ENCODE measurements around the gene TLCD1. TPM values are rescaled to one million over a fixed set of nuclear protein-coding genes. Genes with fewer than 3 reads are reported as not detected.
A peak's percentile ranks its signal among the peaks of the same experiment; 100 is the strongest.

The TLCD1 gene
- total RNA-seq, 1 donor from 2014 or later: 1.9 TPM

DNA sequence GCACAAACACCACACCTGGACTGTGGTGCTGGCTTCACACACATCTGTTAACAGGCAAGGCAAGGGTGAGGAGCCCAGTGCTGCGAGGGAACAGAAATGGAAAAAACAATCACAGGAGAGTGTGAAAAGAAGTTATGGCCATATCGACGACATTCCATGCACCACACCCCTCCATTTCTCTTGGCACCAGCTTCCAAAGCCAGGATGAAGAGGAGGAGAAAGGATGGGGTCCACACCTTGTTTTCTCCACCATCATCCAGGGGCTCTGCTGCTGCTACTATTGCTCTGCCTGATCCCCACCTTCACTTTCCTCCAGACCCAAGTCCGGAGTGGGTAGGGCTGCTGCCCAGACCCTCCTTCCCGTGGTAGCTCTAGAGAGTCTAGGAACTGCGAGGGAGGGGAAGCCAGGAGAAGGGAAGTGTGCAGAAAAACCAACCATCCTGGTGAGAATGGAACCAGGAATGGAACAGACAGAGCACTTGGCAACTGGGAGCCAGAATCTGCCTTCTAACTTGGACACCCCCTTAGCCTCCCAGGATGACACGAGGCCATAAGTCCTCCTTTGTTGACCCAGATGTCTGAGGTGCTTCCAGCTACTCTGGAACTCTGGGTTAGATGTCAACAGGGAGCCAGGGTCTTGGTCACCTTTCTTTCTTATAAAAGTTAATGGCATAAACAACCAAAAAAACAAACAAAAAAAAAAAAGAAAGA, 13.2 kb downstream of the TLCD1 start:
- no peak for DNase-seq

DNA sequence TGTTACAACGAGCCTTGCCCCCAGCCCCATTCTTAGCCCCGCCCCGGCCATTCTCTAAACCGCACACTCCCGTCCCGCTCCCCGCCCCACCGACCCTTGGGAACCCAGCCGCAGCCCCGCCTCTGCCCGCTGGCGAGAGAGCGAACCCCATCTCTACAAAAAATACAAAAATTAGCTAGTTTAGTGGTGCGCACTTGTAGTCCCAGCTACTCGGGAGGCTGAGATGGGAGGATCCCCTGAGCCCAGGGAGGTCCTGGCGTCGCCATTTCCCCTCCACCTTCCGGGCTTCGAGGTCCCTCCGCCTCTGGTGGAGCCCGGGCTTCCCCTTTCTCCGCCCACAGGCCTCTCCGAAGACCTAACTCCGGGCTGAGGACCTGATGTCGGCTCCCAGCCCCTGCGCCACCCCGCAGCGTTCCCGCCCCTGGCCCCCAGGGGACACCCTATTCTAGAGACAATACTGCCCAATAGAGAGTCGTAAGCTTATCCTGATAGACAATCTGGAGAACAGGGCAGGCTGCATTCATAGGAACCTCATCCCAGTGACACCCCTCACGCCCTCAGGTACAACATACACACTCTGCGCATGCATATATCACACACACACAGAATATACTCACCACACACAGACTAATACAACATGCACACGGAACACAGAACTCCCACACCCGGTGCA, 13.9 kb downstream of the TLCD1 start:
- peak; percentile 43 for DNase-seq

DNA sequence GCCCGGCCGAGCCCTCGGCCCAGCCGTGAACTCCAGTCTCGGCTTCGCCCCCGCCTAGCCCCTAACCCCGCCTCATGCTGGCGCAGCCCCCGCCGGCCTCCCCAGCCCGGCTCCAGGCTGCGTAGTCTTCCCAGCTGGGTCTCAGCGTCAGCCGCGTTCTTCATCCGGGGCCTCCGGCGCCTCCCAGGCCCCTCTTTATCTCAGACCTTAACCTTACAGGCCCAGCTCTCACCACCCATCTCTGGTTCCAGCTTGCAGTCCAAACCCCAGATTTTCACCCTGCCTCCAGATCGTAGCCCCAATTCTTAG, 14.4 kb downstream of the TLCD1 start, which contains the start of gene PROCA1:
Gene PROCA1, minus strand, starts transcription at position 166 of the 309 bp plus-strand sequence. CDS start 228 bp downstream, outside the sequence.
- DNase-seq: peak; percentile 87

DNA sequence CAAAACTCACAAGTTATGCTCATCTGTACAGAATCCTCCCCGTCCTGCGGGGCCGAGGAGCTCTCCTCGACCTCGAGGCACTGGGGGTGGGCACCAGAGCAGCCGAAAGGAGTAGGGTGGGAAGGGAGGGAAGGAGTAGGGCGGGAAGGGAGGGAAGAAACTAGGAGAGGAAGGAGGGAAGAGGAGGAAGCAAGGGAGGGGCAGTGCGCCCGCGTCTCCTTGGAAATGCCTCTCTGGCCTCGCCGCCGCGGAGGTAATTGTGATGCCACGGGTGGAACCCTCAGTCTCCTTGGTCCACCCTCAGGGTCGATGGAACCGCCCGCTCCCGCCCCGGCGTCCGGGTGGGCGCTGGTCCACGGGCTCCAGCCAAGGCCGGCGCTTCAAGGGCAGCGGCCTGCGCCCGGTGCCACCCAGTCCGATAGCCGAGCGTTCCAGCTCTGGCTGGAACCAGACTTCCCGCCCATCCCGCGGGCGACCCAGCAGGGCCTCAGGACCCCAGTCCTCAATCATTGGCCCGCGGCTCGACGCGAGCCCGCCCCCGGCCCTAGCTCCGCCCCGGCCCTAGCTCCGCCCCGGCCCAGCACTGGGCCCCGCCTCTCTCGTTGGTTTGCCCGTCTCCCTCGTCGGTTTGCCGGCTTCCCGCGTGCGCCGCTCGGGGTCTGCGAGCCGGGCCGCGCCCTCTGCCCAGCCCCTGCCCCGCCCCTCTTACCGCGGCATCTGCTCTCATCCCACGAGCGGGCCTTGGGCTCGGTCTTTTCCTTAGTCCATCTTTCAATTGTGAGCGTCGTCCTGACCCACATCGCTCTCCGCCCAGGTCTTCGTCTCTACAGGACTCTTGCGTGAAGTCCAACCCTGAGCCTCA, 14.9 kb downstream of the TLCD1 start:
- DNase-seq: peak; percentile 93

DNA sequence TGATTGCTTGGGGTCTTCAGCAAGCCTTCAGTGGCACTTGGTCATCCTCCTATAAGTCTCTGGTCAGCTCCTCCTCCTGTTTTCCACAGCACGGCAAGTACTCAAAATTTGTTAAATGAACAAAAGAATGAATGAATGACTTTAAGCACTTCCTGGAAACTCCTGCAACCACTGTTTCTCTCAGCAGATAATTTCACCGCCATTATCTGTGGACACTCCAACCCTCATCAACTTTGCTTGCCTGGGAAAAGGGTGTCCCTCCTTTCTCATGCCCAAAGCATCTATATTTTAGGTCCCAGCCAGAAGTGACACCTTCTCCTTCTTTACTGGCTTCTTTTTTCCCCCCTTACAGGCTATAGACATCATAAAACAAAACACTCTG, 18.7 kb downstream of the TLCD1 start:
- DNase-seq: no peak

DNA sequence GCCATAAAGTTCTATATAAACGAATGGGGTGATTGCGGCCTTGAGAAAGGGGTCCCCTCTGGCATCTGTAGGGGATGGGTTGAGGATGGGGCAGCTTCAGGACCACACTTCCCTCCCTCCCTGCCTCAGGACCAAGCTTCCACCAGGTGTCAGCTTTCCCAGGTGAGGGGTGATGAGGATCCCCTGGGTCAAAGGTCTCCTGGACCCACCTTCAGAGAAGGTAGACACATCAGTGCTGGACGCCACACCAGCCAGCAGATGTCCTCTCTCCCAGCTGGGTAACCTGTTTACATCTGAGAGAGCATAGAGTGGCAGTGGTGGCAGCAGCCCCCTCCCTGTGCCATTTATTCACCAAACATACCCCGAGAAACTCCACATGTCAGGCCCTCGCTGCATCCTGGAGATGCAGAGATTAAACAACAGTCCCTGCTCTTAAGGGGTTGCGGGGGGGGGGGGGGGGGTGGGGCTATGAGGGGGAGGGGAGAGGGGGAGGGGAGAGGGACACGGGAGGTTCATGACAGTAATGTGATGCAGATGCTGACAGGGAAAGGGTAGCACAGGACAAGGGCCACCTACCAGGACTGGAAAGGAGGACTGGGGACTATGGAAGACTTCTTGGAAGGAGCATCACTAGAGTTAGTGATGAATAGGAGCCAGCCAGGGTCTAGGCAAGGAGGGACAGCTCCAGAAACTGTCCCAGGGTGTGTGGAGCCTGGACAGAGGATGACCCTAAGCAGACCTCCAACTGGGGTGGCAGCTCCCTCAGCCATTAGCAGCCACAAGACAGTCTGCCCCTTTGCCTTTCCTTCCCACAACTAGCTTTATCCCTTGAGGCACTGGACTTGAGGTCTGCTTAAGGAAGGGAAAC, 19.3 kb downstream of the TLCD1 start:
- no peak for DNase-seq

DNA sequence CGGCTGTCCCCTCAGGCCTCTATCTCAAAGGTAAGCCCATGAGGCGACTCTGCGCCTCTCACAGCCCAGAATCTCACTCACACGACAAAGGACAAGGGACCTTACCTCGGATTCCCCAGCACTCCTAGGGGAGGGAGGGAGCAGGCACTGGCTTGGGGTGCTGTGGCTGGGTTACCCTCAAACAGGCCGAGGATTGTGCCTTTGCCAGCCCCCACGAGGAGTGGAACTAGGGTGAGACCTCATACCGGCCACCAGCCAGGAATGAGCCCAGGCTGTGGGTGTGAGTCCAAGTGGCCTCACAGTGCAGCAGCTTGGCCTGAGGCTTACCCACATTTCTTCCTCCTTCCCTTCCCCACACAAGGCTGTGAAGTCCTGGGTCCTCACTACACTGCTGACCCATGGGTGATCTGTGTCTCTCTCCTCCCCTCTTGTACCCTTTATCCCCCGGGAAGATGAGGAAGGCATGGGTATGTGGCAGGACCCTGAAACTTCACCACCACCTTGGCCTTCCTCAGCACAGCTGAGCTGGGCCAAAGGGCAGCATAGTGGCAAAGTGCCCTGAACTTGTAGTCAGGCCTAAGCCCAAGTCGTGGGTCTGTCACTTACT, 20.2 kb downstream of the TLCD1 start:
- DNase-seq: no peak

DNA sequence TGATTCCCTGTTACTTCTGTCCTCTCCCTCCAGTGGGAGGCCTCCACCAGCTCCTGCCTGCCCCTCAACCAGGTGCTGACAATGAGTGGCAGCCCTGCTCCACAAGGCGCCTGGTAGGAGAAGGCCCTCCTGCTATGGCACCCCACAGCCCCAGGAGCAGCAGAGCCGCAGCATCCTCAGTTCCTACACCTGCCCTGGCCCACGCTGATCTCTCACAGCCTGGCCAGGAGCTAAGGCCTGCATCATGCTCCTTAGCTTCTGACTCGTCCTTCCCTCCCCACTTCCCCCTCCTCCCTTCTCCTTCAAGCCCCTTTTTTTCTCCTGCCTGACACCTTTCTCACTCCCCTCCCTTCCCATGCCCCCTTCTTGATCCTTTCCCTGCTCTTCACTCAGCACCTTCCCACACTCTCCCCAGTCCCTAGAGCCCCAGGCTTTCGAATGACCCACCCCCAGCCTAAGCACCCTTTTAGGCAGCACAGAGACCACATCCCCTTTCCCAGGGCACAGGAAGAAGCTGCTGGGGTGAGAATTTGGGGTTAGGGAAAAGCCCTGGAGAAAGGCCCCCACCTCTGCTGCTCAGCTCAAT, 20.9 kb downstream of the TLCD1 start:
- DNase-seq: no peak

DNA sequence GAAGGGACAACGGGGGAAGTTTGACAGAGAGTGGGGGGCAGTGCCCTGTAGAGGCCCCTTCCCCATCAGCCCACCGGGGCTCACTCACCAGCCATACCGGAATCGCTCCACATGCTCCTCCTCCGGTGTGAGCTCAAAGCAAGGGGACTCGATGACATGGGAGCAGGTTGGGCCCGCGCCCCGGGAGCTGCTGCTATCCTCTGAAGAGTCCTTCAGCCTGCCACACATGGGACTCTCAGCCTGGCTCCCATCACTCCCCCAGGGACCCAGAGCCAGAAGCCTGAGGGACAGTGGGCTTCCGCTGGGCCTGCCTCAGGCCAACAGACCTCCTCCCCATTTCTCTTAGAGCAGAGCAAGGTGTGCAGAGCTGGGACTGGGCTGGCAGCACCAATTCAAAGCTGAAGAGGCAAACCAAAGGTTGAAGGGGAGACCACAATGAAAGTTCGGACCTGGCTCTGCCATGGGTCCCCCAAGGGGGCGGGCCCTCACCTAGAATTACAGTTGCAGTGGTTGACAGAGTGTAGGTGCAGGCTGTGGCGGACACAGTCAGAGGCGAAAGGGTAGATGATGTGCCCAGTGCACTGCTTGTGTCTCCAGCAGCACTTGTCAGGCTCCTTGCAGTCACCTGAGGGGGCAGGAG, 21.7 kb downstream of the TLCD1 start:
- DNase-seq: no peak

DNA sequence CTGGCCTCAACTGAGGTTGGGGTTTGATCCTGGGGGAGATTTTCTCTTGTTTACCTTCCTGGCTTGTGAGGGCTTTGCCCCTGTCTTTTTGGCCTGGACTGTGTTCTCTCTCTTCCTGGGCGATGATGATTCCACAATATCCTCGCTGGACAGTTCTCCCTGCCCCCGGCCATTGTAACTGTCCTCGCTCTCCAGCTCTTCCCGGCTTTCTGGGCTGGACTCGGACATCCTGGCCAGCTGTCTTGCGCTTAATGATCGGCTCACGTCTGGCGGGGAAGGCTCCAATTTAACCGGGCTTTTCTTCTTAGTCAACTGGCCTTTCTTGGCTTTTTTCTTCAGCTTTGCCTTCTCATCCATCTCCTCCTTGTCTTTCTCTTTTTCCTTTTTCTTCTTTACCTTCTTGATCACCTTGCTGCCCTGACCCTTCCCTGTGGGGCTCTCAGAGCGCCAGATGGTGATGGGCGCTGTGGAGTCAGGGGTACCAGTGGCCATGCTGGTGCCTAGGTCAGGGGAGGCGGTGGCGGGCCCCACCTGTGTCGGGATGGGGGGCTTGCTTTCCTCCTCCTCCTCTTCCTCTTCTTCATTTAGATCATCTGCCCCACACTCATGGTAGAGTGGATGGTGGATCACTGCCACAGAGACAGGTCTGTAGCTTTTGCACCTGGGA, 22.3 kb downstream of the TLCD1 start:
- no peak for DNase-seq

DNA sequence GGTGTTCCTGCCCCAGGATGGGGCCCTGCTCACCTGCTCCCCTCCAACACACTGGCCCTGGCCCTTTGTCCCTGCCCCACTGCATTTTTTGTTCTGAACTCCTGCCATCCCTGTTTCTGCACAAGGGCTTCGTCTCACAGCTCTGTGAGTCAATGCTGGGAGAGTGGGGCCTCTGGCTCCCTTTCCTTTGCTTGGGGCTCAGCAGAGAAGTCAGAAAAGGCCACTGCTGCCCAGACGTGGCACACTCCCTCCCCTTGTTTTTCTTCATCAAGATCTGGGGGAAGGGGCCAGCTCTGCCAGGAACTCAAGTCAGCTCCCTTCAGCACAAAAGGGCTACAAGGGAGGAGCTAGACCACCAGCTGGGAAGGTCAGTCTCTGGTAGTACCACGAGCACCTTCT, 23.3 kb downstream of the TLCD1 start:
- no peak for DNase-seq

DNA sequence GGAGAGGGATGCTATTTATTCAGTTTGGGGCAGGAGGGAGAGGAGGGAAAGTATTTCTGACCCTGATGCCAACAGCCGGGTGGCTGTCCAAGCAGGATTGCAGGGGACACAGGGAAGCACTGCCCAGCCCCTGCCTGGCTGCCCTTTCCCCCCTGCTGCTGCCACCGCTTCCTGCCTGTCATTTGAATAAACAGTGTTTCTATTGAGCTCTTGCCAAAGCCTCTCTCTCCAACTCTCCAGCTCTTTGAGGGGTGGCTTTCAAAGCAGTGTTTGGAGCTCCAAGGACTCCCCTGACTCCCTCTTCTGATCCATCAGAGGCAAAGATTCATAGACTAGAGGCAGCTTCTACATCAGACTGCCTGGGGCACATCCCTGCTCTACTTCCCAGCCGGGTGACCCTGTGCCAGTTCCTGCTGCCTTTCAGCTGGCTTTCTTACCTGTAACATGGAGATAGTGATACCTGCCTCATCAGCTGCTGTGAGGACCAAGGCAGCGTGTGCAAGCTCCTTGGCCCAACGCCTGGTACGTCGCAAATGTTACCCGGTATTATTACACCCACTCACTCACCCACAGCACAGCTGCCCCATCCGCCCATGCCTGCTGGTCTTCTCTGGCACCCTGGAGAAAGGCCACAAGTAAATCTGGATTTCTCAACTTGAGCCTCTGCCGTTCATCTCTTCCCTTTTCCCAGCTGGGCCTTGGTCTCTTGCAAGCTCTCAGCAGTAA, 23.8 kb downstream of the TLCD1 start:
- DNase-seq: no peak

DNA sequence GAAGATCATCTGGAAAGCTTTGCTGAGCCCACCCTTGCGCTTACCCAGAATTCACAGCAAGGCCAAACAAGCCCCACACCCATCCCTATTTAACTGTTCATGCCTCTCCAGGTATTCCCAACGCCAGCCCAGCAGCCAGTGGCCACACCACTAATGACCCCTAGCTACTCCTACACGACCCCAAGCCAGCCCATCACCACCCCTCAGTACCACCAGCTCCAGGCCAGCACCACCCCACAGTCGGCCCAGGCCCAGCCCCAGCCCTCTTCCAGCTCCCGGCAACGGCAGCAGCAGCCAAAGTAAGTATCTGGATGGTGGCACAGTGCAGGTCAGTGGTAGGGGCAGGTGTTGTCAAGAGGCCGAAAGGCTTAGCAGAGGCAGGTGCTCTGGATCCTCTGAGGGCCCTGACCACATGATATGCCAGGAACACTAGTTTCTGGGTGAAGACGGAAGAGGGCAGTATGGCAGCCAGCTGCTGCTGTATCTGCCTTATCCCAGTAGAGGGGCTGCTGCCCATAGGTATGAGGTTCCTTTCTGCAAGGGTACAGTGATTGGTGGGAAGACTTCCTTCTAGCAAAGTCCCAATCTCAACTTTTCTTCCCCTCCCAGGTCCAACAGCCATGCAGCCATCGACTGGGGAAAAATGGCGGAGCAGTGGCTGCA, 25.1 kb downstream of the TLCD1 start:
- no peak for DNase-seq

DNA sequence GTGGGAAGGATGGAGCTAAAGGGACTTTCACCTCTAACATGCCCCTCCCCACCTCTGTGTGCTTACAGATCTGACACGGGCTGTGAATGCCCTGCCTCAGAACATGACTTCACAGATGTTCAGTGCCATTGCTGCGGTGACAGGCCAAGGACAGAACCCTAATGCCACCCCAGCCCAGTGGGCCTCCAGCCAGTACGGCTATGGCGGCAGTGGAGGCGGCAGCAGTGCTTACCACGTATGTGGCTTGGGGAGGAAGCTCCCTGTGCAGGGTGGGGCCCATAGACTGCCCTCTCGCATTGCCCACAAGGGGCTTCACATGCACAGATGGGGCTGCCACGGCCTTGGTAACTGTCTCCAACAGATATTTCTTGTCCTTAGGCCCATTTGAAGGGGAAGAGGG, 25.8 kb downstream of the TLCD1 start:
- DNase-seq: no peak

DNA sequence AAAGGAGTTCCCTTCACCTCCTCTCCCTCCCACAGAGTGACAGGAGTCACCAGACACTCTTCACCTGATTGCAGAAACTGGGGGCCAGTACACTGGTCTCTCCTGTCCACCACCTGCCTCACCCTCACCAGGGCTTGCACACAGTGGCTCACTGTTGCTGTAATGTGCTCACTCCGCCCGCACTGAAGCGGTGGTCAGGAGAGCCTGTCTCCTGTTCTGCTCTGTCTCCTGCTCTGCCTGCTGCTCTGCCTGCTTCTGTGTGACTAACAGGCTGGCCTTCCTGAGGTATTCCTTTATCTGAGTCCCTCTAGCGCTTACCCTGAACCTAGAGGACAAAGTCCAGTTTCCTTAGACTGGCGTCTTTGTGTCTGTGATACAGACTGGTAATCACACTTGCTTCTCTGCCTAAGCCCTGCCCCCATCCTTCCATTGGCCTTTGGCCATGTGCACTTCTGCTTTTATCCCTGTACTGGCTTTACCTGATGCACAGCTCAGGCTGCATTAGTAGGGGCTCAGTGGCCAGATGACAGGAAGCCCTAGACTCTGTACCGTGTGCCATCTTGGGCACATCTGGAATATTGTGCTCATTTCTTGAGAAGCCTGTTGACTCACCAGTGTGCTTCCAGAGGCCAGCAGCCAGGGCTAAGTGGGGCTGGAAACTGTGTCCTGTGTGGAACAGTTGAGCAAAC, 27.6 kb downstream of the TLCD1 start:
- DNase-seq: no peak

DNA sequence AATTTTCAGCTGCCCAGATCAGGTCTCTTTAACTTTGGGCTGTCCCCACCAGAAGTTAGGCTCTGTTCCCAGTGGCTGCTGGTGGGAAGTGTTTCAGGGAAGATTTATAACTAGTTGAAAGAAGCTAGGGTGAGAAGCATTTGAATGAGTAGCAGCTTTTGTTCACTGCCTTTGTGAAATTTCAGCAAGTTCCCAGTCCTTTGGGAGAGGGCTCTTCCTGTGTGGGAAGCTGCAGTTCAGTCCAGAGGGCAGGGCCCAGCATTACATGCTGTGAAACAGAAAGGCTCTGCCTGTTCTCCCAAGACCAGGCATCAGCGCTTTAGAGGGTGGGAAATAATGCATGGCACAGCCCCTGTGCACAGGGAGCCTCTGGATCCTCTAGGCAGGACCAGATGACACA, 32.2 kb downstream of the TLCD1 start:
- DNase-seq: no peak

DNA sequence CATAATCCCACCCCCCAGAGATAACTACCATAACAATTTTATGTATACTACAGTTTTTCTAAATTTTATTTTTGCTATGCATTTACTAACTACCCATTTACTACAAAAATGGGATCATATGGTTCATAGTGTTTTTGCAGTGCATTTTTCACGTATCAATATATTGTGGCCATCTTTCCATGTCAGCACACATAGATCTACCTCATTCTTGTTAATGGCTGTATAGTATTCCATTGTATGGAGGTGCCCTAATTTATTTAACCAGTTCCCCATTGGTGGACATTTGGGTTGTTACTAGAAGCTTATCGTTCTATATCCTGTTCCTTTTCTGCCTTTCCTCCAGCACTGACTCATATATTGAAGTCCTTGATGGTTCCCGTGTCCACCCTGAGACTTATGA, 37.0 kb downstream of the TLCD1 start:
- DNase-seq: no peak

DNA sequence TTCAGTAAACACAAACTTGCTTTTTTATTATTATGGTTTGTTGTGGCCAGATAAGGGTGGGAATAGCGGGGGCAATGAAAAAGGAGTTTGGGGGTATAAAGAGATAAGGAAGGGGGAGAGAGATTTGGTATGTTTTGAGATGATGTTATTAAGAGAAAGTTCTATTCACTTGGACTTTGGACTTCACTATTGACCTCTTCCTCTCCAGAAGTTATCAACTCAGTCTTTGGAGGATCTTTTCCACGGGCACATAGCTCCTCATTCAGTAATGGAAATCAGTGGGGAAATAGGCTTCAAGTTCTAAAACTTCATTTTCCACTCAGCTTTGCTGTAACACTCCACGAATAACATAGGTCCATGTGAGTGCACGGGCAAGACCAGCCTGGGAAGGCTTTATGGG, 37.6 kb downstream of the TLCD1 start:
- DNase-seq: no peak

Data from skin of body (tissue), 2 donors.